Right ventricle myocardium inferior (tissue), 1 donor: Measurements from ENCODE around the gene BMPR1A. TPM values are rescaled to one million over a fixed set of nuclear protein-coding genes. Genes with fewer than 3 reads are reported as not detected.
A peak's percentile ranks its signal among the peaks of the same experiment; 100 is the strongest.
"Not testable (repeated sequence)": the region's sequence is repeated elsewhere in the genome, so short reads cannot be mapped to it uniquely, and the experiment has no call there.

ENCODE experiments used
- ATAC-seq: fragments of 200-7000 bp; cut with Tn5 transposase; one replicate; pipeline ENCODE4 v1.9.1; 2020; ENCODE audit warnings: mild to moderate bottlenecking, moderate library complexity
- DNase-seq: peaks from one replicate; pipeline ENCODE4 v3.0.0; 2021; ENCODE audit errors: missing footprints
- intact Hi-C: fragments of 100-400 bp; cut with DNase I; formaldehyde crosslinking; loops from one replicate; pipeline ENCODE4 v1.11.0; 2022
- total RNA-seq: library from RNA; stranded (reverse); fragmentation: NEBNext Ultra II Directional; extraction: Animal tissue kit (Norgen Biotek cat#: 25700); gene quantifications from one replicate; pipeline ENCODE4 v1.2.1, GENCODE V29; 2021
- donor health status: DM: no; HTN: yes; CAD: no; lungs with severe emphysema.

Gene BMPR1A
- total RNA-seq, 1 donor from 2014 or later = 53.2 TPM

GRCh38 chr10:86941991-86942421, 185.6 kb downstream of the BMPR1A start:
- no peak for ATAC-seq
- intact Hi-C loops = no loop called here
- DNase-seq = no peak

DNA sequence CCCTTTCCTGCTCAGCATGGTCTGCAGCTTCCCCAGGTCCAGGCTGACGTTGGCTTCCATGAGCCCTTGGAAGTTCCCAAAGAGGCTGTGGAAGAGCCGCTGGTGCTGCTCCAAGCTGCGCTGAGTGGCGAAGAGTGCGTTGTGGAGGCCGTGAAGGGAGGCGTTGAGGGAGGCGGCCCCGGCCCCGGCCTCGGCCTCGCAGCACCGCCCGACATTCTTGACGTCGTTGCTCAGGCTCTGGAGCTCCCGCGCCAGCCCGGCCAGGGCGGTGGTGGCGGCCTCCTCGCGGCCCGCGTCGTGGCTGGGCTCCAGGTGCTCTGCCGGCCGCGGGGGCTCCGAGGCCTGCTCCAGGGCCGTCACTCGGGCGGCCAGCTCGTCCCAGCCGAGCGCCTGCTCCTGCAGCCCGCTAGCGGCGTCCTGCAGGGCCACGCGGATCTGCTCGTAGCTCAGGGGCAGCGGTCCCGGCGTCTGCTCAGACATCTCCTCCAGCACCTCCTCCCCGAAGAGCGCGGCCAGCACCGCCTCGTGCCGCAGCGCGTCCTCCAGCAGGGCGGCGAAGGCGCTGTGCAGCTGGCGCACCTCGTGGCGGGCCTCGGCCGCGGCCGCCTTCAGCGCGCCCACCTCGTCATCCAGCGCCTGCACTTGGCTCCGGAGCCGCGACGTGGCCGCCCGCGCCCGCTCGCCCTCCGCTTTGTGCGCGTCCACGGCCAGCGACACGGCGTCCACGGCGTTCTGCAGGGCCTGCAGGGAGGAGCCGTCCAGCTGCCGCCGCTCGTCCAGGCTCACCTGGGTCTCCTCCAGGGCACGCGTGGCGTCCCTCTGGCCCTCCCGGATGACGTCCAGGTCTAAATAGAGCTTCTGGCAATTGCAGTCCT, 186.3 kb downstream of the BMPR1A start:
- DNase-seq (peak; percentile 69), ATAC-seq (no peak)
- intact Hi-C loops = no loop called here

- no peak for DNase-seq
- intact Hi-C loops = no loop called here
- ATAC-seq = no peak
Measured at GRCh38 chr10:86943316-86944030, 187.1 kb downstream of the BMPR1A start.

DNA sequence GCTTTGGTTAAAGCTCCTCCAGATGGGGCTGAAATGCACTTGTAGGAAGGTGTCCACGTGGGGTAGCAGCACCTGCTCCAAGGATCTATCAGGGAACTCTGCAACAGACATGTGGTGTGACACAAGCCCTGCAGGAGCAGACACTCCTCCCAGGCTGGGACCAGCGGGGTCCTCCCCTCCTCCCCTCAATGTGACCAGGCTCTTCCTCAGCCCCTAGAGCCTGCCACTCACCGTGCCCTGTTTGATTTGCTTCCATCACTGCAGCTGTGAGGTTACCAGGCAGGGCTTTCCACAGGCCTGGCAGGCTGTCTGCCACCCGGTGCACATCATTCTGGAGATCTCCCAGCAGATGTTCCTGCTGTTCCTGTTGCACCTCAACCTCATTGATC, 187.6 kb downstream of the BMPR1A start:
- ATAC-seq = no peak
- no peak for DNase-seq
- intact Hi-C loops = no loop called here

DNA sequence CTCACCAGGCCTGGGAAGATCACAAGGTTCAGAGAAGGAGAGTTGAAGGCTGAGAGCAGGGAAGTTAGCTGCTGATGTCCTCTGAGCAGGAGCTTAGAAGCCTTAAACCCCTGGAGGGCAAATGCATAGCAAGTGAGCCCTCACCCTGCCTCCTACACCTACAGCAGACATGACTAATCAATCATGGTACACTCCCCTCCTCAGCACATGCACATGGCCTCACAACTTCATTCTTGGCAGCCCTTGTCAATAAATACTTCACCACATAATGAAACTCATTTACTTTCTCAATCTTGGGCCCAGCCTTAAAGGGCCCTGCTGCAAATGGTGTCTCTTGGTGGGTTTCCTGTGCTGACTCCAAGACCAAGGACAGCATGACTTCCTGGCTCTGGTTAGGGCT, 188.1 kb downstream of the BMPR1A start:
- intact Hi-C loops = no loop called here
- DNase-seq (no peak), ATAC-seq (no peak)

DNA sequence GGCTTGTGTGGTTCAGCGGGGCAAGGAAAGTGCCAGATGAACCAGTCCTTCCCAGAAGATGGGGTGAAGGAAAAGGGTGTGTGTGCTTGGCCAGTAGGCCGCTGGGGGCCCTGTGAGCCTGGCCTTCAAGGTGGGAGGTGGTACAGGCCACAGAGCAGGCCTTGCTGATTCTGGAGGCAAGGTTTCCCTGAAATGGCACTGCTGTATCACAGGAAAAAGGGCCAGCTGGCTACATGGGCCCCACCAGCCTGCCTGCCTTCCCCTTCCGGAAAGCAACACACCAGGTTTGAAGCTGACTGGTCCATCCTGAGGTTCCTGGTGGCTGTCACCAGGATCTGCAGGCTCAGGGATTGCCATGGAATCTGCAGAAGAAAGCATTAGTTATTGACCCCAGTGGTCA, 188.5 kb downstream of the BMPR1A start:
- ATAC-seq (no peak), DNase-seq (no peak)
- intact Hi-C loops = no loop called here

DNA sequence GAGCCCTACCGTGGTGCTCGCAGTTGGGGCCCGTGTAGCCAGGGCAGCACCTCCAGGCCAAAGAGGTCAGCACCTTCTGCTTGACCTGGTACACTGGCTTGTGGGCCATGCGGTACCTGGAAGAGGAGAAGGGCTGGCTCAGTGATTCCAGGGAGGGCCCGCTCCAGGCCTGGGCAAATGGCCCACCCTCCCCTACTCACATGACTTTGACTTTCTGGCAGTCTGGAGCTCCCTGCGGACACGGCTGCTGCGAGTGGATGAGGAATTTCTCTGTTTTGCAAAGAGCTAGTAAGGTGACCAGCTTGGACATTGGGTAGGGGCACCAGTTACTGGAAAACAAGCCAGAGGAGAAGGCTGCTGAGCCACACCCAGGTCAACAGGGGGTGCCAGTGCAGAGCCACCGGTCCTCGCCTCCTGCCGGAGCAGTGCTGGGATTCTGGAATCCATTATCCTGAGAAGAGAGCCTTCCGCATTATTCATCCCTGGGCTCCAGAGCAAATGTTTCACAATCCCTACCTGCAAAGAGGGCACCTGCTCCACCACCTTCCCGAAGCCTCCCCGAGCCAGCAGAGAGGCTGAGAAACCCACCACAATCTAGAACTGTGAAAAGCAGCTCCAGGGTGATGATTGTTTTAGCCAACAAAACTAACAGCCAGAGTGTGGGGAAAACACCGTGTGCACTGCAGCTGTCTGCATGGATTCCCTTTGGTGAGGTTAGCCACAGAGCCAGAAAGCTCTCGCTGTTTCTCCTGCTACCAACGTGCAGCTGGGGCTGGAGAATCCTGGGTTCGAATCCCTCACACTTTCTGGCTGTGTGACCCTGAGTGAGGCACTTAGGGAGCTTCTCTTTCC, 189.2 kb downstream of the BMPR1A start:
- DNase-seq (peak; percentile 73), ATAC-seq (peak; percentile 45)
- intact Hi-C loops = no loop called here

DNA sequence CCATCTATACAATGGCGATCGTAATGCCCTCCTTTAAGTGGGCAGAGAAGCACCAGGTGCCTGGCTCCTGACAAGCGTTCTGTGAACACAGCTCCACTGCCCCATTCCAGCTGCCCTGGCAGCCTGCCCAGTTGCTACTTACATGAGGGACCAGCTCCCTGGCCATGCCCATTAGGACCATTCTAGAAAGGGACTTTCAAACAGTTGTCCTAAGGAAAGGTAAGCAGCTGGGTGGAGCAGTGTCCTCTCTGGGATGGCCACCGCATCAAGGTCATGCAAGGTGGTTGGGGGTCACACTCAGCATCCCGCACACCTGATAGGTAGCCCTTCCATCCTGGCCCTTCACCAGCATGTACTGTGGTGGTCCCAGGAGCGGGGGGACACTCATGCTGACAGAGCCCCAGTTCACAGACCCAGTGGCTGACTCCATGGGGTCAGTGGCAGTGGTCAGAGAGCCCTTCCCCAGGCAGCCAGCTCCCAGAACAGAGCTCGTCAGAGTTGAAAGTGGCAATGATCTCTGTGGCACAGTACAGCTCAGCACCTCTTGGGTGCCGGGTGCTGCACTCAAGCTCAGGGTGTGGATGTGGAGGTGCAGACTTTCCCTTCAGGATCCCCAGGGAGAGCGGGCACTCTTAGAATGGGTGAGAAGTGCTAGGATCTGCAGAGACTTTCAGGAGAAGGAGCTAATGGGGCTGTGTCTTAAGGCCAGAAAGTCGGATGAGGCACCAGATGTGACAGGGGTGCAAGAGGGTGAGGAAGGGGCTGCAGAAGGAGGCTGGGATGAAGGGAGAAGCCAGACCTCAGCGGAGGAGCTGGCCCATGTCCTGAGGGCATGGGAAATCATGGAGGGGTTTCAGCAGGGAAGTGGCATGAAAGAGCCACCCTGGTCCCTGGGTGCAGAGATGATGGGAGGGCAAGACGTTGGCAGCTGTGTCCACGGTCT, 190.1 kb downstream of the BMPR1A start:
- DNase-seq (peak; percentile 78), ATAC-seq (no peak)
- intact Hi-C loops = no loop called here

GRCh38 chr10:86947806-86948205, 191.4 kb downstream of the BMPR1A start:
- intact Hi-C loops, ATAC-seq, DNase-seq: not testable (repeated sequence)

DNA sequence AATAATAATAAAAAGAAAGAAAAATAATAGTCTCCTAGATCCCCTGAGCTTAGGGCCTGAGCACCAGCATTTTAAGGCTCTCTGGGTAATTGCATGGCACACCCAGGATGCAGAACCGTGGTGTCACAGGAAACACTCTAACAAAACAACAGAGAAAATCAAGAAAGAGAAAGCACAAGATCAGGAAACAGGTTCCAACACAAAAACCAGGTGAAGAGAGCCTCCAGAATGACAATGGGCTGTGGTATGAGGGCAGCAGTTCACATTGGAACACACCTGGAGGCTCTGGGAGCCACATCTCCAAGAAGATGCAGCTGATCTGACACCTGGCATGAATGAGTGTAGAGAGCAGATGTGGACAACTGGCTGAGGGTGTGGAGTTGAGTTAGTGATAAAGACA, 193.9 kb downstream of the BMPR1A start:
- intact Hi-C loops = no loop called here
- no peak for DNase-seq

GRCh38 chr10:86951184-86951761, 194.9 kb downstream of the BMPR1A start:
- ATAC-seq (no peak), DNase-seq (no peak)
- intact Hi-C loops = no loop called here

More for the DNA sequence above, 193.9 kb downstream of the BMPR1A start:
- ATAC-seq = no peak

- intact Hi-C loops = no loop called here
- no peak for ATAC-seq
Measured at GRCh38 chr10:86952106-86952505, 195.7 kb downstream of the BMPR1A start.

DNA sequence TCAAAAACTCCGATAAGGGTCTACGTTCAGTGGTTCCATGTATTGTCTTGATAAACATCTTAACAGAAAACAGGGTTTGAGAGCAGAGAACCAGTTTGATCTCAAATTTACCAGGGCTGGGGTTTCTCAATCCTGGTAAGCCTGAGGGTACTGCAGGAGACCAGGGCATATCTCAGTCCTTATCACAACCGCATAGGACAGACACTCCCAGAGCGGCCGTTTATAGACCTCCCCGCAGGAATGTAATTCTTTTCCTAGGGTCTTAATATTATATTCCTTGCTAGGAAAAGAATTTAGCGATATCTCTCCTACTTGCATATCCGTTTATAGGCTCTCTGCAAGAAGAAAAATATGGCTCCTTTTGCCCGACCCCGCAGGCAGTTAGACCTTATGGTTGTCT, 196.3 kb downstream of the BMPR1A start:
- ATAC-seq, intact Hi-C loops, DNase-seq: not testable (repeated sequence)

More at GRCh38 chr10:86952106-86952505, 195.7 kb downstream of the BMPR1A start:
- DNase-seq = no peak

DNA sequence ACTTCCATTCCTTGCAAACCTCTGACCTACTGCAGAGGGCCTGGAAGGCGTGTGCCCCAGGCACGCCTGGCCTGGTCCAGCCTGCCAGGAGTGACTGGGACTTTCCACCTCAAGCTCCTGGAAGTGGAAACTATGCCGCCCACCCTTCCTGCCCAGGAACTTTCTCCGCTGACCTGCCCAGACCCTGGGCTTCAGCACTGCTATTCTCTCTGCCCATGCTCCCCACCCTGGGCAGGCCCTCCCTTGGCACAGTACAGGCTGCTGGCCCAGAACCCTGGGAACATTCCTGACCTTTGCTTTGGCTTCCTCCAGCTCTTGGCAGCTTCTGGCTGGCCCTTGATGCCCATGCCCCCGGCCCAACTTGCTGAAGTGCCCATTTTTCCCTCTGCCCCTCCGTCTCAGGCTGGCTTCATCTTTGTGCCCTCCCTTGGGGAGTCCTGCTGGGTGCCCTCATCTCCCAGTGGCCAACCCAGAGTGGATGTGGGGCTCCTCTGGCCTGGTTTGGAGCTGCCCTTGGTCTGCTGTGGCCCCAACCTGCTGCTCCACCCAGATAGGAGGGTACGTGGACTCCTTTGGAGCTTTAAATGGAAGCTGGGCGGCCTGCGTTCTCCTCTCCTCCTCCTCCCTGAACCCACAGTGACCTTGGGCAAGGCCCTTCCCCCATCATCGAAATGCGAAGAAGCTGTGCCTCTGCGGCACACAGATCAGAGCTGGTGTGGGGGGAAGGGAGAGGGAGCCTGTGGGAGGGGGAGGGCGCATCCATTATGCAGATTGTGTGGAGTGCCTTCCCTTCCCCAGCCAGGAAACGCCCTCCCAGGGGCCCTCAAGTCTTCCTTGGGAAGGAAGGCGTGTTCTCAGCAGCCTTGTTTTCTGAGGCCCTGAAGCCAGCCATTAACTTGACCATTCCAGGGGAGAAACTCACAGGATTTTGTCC, 197.6 kb downstream of the BMPR1A start:
- ATAC-seq (peak; percentile 71), DNase-seq (peak; percentile 82)
- intact Hi-C loops = loop anchor here (2.0 kb wide), 1 partner anchor 17 kb away; no protein-coding TSS in a partner anchor

- intact Hi-C loops = loop anchor here (2.0 kb wide), 1 partner anchor 16 kb away; no protein-coding TSS in a partner anchor
- DNase-seq (no peak), ATAC-seq (no peak)
Measured at GRCh38 chr10:86954681-86955500, 198.5 kb downstream of the BMPR1A start.
